ENCODE data around the gene GID4. TPM values are rescaled to one million over a fixed set of nuclear protein-coding genes. Genes with fewer than 3 reads are reported as not detected.
A peak's percentile ranks its signal among the peaks of the same experiment; 100 is the strongest.

Gene GID4
- total RNA-seq, 1 experiment from 2014 or later, result 8.2 TPM

DNA sequence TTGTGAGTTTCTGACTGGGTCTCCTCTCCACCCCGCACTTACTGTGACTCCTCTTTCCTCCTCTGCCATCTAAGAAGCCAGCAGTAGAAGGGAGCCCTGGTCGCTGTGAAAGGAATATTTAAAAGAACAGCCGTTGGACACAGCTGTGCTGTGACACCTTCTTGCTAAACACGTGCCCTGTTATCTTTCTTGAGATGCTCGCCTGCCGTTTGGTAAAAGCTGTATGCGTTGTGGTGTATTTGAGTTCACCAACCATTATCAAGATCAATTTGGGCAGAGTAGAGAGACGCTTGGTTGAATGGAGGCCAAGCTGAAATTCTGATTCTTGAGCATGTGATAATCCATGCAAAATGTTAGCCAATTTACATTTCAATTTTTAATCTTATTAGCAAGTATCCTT, 3.8 kb downstream of the GID4 start:
- DNase-seq (ENCODE audit: low read depth), result no peak

DNA sequence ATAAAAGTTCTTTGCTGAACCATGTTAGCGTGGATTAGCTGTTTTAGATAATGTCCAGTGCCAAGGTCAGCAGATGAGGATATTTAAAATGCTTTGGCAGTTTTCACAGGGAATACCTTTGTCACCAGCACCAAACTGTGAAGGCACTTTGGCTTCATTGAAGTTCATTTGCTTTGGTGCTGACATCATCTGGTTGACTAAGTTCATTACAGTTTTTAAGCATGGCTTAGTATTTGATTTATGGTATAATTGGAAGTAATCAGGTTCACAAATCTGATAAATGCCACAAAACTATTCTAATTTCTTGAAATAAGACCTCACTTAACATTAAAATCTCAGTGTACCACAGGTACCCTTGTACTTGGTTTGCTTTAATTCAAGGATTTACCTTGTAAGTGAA, 4.3 kb downstream of the GID4 start:
- peak; percentile 30 for DNase-seq (ENCODE audit: low read depth)

DNA sequence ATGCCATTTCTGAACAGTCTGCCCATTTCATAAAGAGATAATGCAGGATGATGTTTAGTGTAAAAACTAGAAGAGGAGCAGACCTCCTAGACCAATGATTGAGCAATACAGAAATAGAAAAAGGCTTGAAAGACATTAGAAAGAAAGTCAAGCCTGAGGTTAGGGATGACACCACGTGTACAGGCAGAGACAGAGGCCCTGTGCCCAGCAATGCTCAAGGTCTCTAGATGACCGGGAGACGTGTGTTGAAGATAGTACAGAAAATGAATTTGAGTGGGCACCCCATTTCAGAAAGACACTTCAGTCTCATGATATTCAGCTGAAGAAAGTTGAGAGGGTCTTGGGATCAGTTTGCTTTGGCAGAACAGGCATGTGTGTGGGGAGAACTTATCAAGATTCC, 5.4 kb downstream of the GID4 start:
- DNase-seq (ENCODE audit: low read depth), result no peak

DNA sequence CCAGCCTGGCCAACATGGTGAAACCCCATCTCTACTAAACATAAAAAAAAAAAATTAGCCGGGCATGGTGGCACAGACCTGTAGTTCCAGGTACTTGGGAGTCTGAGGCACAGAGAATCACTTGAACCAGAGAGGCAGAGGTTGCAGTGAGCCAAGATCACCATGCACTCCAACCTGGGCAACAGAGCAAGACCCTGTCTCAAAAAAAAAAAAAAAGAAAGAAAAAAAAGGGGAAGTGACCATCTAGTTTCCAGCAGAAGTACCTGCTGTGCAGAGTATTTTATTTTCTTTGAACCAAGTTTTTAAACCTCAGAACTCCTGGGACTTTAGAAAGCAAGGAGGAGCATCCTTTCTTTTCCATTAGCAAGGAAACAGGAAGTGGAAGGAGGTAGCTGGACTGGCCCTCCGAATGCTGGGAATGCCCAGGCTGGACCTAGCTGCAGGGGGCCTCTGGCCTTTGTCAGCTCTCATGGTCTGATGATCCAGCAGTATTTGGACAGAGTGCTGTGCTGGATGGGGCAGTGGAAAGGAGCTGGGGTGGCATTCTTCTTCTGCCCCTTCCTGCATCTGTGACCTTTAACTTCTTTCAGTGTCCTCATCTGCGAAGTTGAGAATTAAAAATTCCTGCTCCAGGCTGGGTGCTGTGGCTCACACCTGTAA, 6.6 kb downstream of the GID4 start:
- no peak for DNase-seq (ENCODE audit: low read depth)

DNA sequence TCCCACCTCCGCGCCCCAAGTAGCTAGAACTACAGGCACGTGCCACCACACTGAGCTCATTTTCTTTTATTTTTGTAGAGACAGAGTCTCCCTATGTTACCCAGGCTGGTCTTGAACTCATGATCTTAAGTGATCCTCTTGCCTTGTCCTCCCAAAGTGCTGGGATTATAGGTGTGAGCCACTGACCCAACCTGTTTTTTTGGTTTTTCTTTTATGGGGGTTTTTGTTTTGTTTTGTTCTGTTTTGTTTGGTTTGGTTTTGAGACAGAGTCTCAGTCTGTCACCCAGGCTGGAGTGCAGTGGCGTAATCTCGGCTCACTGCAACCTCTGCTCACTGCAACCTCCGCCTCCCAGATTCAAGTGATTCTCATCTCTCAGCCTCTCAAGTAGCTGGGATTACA, 16.4 kb downstream of the GID4 start:
- no peak for DNase-seq (ENCODE audit: low read depth)

DNA sequence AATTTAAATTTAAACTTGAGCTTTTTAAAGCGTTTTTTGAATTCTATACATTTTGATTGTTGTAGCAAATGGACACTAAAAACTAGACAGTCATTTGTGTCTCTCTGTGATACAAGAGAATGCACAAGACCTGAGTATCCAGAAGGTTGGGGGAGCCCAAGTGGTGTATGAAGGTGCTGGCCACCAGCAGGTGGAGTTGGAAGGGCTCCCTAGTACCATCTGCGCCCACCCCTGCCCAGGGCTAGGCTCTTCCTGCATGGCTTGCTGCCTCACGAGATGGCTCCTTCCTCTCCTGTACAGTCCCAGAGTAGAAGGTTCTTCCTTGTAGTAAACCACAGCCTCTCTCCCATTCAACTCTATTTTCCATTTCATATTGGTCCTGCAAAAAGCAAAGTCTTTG, 17.0 kb downstream of the GID4 start:
- no peak for DNase-seq (ENCODE audit: low read depth)

DNA sequence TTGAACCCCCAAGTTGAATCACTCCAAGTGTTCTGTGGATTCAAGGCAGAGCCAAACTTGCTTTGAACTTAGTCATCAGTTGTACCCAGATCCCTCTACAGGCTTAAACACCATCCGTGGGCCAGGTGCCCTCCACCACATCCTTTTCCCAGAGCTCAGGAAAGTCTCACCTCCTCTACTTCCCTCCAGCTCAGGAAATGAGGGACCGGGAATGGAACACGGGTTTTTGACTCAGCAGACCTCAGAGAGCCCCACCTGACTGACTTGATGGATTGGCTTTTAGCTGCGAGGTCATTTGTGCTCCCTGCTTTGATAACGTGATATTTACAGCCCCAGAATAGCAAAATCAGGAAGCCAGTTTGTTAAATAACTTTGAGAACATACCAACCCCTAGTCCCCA, 20.1 kb downstream of the GID4 start:
- DNase-seq (ENCODE audit: low read depth), result no peak

DNA sequence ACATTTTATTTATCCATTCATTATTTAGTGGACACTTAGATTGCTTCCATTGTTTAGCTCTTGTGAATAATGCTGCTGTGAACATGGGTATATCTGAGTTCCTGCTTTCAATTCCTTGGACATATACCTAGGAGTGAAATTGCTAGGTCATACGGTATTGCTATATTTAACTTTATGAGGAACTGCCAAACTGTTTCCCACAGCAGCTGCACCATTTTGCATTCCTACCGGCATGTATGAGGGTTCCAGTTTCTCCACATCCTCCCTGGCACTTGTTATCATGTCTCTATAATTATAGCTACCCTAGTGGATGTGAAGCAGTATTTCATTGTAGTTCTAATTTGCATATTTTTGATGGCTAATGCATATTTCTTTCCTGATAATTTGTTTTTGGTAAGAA, 24.8 kb downstream of the GID4 start:
- no peak for DNase-seq (ENCODE audit: low read depth)

DNA sequence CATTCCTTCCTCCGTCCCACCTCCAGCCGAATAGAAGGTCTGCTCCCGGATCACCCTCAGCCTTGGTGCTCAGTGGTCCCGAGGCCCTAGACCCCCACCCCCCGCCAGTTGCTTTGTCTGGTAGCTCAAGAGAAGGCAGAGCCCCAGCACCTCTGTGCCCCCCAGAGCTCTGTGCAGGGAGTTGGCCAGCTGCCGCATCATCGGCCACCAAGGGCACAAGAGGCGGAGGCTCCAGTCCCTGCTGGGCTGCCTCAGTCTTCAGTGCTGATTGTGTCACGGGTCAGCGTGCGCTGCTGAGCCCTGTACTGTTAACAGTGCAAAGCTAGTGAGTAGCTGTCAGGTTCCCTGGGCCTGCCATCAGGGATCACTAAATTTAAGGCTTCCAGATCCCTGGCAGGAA, 26.3 kb downstream of the GID4 start:
- DNase-seq (ENCODE audit: low read depth), result no peak

DNA sequence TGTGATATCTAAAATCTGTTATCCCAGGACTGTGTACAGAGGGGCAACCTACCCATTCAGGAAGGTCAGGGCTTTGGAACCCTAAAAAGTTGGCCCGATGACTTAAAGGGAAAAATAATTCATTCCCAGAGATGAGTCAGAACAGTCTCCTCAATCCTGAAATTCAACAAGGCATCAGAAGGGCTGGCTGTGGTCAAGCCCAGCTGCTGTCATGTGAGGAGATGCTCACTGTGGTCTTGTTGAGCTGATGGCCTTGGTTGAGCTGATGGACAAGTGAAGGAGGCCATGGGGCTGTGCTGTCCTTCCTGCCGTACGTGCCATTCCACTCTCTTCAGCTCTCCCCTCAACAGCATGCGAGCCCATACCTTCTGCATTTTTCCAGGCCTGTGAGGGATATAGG, 27.7 kb downstream of the GID4 start:
- DNase-seq (ENCODE audit: low read depth), result no peak

DNA sequence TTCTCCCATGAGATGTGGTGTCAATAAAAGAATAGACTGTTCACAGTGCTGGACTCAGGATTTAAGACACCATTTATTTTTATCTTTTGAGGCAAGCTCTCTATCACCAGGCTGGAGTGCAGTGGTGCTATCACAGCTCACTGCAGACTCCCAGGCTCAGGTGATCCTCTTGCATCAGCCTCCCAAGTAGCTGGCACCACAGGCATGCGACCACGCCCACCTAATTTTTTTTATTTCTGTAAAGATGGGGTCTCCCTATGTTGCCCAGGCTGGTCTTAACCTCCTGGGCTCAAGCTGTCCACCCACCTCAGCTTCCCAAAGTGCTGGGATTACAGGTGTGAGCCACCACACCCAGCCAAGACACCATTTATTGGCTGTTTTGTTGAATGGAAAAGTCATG, 29.9 kb downstream of the GID4 start:
- DNase-seq (ENCODE audit: low read depth), result no peak

DNA sequence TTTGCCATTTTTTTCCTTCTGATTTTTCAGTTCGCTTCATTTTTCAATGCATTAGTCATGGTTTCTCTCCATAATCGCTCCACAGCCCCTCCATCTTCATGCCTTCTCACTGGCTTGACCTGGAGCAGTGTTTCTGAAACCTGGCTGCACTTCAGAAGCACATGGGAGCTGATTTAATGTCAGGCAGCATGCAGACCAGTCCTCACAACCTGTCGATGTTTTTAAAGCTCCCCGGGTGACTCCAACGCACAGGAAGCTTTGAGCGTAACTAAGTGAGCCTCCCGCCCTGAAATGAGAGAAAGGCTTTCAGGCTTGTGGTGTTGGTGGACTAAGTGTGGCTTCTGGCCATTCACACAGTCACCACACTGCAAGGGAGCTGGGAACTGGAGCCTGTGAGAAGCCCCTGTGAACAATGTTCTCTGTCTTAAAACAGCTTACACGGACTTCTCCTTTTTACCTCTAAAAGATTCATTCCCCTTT, 31.7 kb downstream of the GID4 start:
- peak; percentile 60 for DNase-seq (ENCODE audit: low read depth)

DNA sequence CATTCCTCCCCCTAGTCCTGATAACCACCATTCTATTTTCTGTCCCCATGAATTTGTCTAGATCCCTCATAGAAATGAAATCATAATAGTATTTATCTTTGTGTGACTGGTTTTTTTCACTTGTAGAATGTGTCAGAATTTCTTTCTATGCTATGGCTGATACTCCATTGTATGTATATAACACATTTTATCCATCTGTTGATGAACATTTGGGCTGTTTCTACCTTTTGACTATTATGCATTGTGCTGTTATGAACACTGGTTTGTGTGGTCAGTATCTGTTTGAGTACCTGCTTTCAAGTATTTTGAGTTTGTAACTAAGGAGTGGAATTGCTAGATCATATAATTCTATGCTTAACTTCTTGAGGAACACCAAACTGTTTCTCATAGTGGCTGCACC, 32.5 kb downstream of the GID4 start:
- DNase-seq (ENCODE audit: low read depth), result no peak

DNA sequence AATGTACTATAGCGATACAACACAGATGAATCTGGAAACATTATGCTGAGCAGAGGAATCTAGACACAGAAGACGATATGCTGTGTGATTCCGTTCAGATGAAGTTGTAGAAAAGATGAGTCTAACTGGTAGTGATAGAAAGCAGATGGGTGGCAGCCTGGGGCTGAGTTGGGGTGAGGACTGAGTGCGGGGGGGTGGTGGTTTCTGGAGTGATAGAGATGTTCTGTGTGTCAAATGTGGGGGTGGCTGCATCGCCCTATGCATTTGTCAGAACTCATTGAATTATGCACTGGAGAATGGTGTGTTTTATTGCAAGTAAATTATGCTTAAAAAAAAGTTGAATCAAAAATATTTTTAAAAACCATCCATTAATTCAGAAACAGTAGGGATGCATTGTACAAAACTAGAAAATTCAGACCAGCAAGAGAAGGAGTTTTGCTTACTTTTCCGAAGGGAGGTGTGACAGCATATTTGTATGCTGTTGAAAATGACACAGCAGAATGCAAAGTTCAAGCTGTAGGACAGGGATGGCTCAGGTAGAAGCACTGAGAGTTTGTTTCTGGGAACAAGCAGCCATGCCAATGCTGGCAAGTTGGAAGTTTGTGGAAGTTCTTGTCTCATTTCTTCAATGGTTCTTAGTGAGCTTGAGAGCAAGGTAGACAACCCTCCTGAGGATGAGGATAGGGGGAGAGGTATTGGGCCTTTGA, 35.5 kb downstream of the GID4 start:
- no peak for DNase-seq (ENCODE audit: low read depth)

DNA sequence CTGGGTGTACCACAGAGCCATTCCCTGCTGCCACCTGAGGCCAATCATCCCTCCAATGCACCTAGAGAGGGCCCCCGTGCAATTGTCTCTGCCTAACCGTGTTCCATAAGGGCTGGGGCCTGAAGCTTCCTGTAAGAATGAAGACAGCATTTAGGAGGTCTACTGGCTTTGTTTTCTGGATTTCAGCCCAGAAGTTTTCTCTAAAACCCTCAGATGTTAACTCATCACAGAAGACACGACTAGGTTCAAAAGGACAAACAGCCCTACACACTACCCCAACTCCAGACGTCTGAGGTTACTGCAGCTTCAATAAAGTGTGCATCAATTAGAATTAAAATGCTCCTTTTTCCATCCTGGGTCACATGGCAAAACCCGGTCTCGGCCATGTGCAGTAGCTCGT, 37.7 kb downstream of the GID4 start:
- DNase-seq (ENCODE audit: low read depth), result no peak

DNA sequence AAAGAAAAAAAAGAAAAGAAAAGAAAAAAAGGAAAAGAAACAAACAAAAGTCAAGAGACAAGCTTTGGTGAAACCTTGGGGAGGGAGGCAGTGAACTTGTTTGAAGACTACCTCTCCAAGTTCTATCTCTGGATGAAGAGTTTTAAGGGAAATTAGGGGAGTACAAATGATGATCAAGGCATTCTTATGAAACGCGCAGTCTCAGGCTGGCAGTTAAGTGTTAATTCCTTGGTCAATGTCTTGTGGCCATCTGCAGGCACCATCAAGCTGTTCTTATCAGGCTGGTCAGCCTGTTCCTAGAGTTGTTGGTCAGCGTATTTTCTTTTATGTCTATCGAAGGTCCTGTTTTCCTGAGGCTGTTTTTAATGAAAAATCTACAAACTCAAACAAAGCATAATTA, 40.3 kb downstream of the GID4 start:
- DNase-seq (ENCODE audit: low read depth), result no peak

DNA sequence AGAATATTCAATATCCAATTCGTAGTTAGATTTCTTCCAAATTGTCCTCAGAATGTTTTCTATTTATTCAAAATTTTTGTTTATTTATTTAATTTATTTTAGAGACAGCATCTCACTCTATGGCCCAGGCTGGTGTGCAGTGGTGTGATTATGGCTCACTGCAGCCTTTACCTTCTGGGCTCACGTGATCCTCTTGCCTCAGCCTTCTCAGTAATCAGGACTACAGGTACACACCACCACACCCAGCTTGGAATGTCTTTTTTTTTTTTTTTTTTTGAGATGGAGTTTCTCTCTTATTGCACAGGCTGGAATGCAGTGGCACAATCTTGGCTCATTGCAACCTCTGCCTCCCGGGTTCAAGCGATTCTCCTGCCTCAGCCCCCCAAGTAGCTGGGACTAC, 45.0 kb downstream of the GID4 start:
- DNase-seq (ENCODE audit: low read depth), result no peak

DNA sequence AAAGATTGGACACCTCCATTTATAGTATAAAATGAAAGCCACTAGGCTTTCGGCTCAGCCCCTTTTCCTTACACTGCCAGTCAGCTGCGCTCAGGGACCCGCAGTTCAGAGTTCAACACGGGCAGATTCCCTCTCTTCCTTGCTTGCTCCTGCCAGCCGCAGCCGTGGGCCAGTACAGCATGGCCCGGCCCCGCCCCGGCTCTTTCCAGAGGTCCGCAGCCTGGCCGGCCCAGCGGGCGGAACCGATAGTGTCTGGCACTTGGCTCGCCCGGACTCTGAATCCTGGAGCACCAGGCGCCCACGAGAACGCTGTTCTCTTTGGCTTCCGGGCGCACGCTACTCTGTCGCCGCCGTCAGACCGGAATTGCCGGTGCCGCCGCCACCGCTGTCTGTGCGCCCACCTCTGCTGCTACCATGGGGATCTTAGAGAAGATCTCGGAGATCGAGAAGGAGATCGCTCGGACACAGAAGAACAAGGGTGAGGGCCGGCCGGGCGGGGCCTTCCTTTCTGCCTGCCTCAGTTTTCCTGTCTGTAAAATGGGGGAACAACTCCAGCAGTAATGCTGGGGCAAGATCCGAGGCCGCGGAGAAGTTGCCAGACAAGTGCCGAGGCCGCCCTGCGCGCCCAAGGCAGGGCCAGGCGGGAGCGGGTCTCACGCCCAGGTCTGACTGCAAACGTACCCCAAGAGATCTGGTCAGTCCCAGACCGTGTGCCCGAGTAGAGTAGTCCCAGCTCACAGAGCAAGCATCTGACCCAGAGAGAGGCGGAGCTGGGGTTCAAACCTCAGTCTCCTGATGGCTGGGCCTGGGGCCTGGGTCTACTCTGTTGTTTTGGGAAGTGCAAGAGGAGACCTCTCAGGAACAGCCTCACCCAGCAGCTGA, 48.6 kb downstream of the GID4 start, which contains the start of gene DRG2:
Gene DRG2 (plus strand): TSS at position 339 of the 882 bp plus-strand sequence. CDS start 76 bp downstream, at position 415.
- peak; percentile 85 for DNase-seq (ENCODE audit: low read depth)

DNA sequence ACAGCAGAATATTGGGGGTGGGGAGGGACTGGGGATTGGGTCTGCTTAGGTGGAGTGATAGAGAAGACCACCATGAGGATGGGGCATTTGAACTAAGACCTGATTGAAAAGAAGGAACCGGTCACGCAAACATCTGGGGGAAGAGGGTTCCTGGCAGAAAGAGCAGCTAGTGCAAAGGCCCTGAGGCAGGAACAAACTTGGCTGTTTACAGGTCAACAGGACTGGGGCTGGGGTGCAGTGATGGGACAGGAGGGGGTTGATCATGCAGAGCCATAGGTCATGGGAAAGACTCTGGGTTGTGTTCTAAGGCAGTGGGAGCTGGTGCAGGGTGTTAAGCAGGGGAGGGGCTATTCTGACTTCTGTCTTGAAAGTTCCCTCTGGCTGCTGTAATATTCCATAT, 50.4 kb downstream of the GID4 start:
- no peak for DNase-seq (ENCODE audit: low read depth)

DNA sequence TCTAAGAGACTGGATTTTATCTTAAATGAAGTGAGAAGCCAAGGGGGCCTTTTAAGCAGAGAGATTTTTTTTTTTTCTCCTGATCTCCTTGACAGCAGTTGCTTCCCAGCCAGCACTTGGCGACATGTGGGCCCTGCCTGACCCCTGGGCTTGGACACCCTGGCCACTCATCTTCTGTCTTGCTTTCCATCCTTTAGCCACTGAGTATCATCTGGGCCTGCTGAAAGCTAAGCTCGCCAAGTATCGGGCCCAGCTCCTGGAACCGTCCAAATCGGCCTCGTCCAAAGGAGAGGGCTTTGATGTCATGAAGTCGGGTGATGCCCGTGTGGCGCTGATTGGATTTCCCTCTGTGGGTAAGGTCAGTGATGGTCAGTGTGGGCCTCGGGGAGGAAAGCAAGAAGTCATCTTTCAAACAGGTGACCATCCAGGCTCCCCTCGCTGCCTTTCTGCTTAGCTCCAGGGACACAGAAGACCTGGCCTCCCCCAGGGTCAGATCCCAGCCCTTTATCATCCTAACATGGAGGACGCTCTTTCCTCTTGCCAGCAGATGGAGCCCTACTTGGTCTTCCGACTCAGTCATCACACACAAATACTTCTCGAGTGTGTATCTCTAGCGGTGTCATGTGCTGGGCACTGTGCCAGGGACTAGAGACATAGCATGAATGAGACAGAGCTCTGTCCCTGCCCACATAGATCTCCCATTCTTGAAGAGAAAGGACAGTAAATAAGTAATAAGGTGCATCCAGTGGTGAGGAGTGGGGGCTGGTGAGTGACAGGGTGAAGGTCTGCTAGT, 54.6 kb downstream of the GID4 start:
- peak; percentile 54 for DNase-seq (ENCODE audit: low read depth)

DNA sequence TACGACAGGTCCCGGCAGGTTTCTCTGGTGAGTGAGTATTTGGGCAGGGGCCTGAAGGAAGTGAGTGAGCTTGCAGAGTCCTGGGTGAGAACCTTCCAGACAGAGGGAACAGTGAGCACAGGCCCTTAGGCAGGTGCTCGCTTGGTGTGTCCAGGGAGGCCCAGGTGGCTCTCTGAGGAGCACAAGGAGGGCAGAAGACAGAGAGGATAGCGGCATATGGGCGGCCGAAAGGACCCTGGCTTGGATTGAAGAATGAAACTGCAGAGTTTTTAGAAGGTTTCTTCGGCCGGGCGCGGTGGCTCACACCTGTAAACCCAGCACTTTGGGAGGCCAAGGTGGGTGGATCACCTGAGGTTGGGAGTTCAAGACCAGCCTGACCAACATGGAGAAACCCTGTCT, 55.2 kb downstream of the GID4 start:
- DNase-seq (ENCODE audit: low read depth), result no peak

DNA sequence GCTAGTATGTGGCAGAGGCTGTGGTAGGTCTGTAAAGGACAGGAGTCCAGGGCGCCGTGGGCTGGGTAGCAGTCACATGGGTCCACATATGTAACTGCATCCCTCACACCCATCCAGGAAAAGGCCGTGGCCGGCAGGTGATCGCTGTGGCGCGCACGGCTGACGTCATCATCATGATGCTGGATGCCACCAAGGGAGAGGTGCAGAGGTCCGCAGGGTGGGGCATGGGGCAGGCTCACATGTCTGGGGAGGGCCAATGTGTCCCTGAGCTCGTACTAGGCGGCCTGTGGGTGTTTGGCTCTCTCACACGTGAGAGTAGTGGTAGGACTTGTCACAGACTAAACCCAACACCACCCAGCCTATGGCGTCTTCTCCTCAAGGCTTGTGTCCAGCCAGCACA, 60.3 kb downstream of the GID4 start:
- DNase-seq (ENCODE audit: low read depth), result no peak
